B cell (primary cell): Measurements from ENCODE around the gene LEMD1. TPM values are rescaled to one million over a fixed set of nuclear protein-coding genes. Genes with fewer than 3 reads are reported as not detected.

ENCODE experiments used
- ATAC-seq: fragments of 200-7000 bp; cut with Tn5 transposase; one replicate; pipeline ENCODE4 v1.10.0; 2021; ENCODE audit warnings: low read depth, mild to moderate bottlenecking, moderate number of reproducible peaks, moderate library complexity
- CTCF ChIA-PET: fragments of 350-600 bp; sonication (Branson Sonifier 250); formaldehyde crosslinking; loops from one replicate; lab custom pipeline; 2021; ENCODE audit warnings: antibody characterized with exemption, inconsistent platforms; lab: Charles Lee
- POLR2A ChIA-PET: fragments of 350-600 bp; sonication (Branson Sonifier 250); formaldehyde crosslinking; loops from one replicate; lab custom pipeline; 2021; ENCODE audit warnings: antibody characterized with exemption; lab: Charles Lee
- DNase-seq: peaks from one replicate; pipeline ENCODE4 v3.0.0; 2013
- H2AFZ ChIP-seq: 2 replicates; pipeline ENCODE4 v1.6.1; 2012; ENCODE audit warnings: mild to moderate bottlenecking, low read depth, low read length; ENCODE audit not compliant: insufficient read depth, poor library complexity, severe bottlenecking
- H3K27ac ChIP-seq, 2 donors: 1 replicate in 1 of 2; 2 replicates in 1 of 2; pipeline ENCODE4 v1.5.1; 2012 to 2013; ENCODE audit warnings: low read length in 2 of 2, mild to moderate bottlenecking in 2 of 2, moderate library complexity in 1 of 2
- H3K27me3 ChIP-seq, 4 experiments: fragments of 200-600 bp in 1 of 4; sonication (generic) in 1 of 4; replicated peaks in 1 of 4; 1 replicate in 2 of 4; 2 replicates in 2 of 4; pipeline versions ENCODE4 v1.6.1 to v1.7.0; 2013 to 2016; ENCODE audit warnings: low read length in 3 of 4, mild to moderate bottlenecking in 2 of 4, mixed read lengths in 1 of 4, moderate library complexity in 1 of 4; ENCODE audit not compliant: insufficient read depth in 4 of 4, control insufficient read depth in 3 of 4; ENCODE audit errors: control extremely low read depth in 1 of 4
- H3K36me3 ChIP-seq, 2 experiments: replicated peaks in 1 of 2; 1 replicate in 1 of 2; 2 replicates in 1 of 2; pipeline versions ENCODE4 v1.6.1 to v1.7.1; 2013; ENCODE audit warnings: low read length in 1 of 2; ENCODE audit not compliant: insufficient read depth in 2 of 2, control insufficient read depth in 1 of 2; ENCODE audit errors: control extremely low read depth in 1 of 2, extremely low read depth in 1 of 2
- H3K4me1 ChIP-seq, 2 donors: fragments of 200-600 bp in 1 of 2; sonication (generic) in 1 of 2; 1 replicate in 1 of 2; 2 replicates in 1 of 2; pipeline versions ENCODE4 v1.5.1 to v1.6.1; 2013 to 2017; ENCODE audit warnings: low read length in 2 of 2; ENCODE audit not compliant: control insufficient read depth in 2 of 2, insufficient read depth in 2 of 2
- H3K4me2 ChIP-seq: replicated peaks from 2 replicates; pipeline ENCODE3; 2012; ENCODE audit warnings: mild to moderate bottlenecking, low read depth, low read length; ENCODE audit not compliant: poor library complexity, severe bottlenecking
- H3K4me3 ChIP-seq, 5 experiments: fragments of 200-600 bp in 1 of 5; sonication (generic) in 1 of 5; 1 replicate in 3 of 5; 2 replicates in 2 of 5; pipeline versions ENCODE4 v1.5.1 to v1.7.0; 2011 to 2016; ENCODE audit warnings: low read length in 4 of 5, mild to moderate bottlenecking in 4 of 5, low read depth in 2 of 5, control low read depth in 1 of 5, moderate library complexity in 1 of 5; ENCODE audit not compliant: insufficient read depth in 1 of 5; ENCODE audit errors: control extremely low read depth in 1 of 5, extremely low read depth in 1 of 5
- H3K79me2 ChIP-seq: fragments of 200-600 bp; sonication (generic); one replicate; pipeline ENCODE4 v1.6.0; 2016; ENCODE audit warnings: low read length; ENCODE audit not compliant: control insufficient read depth, insufficient read depth
- H3K9ac ChIP-seq: fragments of 200-600 bp; sonication (generic); 2 replicates; pipeline ENCODE4 v1.6.1; 2017; ENCODE audit warnings: mild to moderate bottlenecking, low read length, moderate library complexity
- H3K9me3 ChIP-seq, 3 donors: one replicate each; pipeline versions ENCODE4 v1.6.1 to v1.7.1; 2013; ENCODE audit warnings: low read length in 2 of 3; ENCODE audit not compliant: control insufficient read depth in 2 of 3, insufficient read depth in 1 of 3; ENCODE audit errors: control extremely low read depth in 1 of 3
- H4K20me1 ChIP-seq: 2 replicates; pipeline ENCODE4 v1.6.0; 2012; ENCODE audit warnings: mild to moderate bottlenecking, low read length; ENCODE audit not compliant: insufficient read depth, control insufficient read depth, poor library complexity, severe bottlenecking
- H3K27ac Mint-ChIP-seq: one replicate; pipeline ENCODE4 v1.8.0; 2021; ENCODE audit warnings: mixed read lengths
- H3K27me3 Mint-ChIP-seq: one replicate; pipeline ENCODE4 v1.8.0; 2021; ENCODE audit warnings: mixed read lengths
- H3K4me1 Mint-ChIP-seq: one replicate; pipeline ENCODE4 v1.8.0; 2021; ENCODE audit warnings: mixed read lengths
- H3K4me3 Mint-ChIP-seq: one replicate; pipeline ENCODE4 v1.8.0; 2021; ENCODE audit warnings: mixed read lengths
- H3K9me3 Mint-ChIP-seq: one replicate; pipeline ENCODE4 v1.8.0; 2022; ENCODE audit warnings: mixed read lengths; ENCODE audit not compliant: insufficient read depth
- EZH2 ChIP-seq: IDR thresholded peaks from 2 replicates; pipeline ENCODE4 v1.6.1; 2012; ENCODE audit warnings: borderline replicate concordance, low read depth, mild to moderate bottlenecking, moderate library complexity, low read length; ENCODE audit not compliant: insufficient read depth, poor library complexity, severe bottlenecking
- WGBS: methylation state at CpG from one replicate; pipeline ENCODE4 v1.1.5; 2013; ENCODE audit warnings: missing lambda C conversion rate; ENCODE audit not compliant: insufficient coverage; 5-methylcytosine and 5-hydroxymethylcytosine counted together
- intact Hi-C: fragments of 100-400 bp; cut with micrococcal nuclease; formaldehyde crosslinking; loops from one replicate; pipeline ENCODE4 v1.10.0; 2022
- polyA plus RNA-seq: library from polyadenylated mRNA; depleted of rRNA; stranded (reverse); fragments of >200 nt; gene quantifications from 2 replicates; pipeline ENCODE4 v1.2.3, GENCODE V29; 2012
- total RNA-seq, 2 donors: library from RNA; stranded (reverse); fragments of 120-200 nt in 1 of 2; gene quantifications; 1 replicate in 1 of 2; 2 replicates in 1 of 2; pipeline versions ENCODE4 v1.2.3 to v1.2.4, GENCODE V29; 2013 to 2022
- TF ChIP-seq, protein P1 (sequence below): fragments of 200-600 bp; IDR thresholded peaks from one replicate; pipeline ENCODE4 v1.8.0; 2022; ENCODE audit warnings: antibody characterized with exemption, mild to moderate bottlenecking

The LEMD1 gene
- total and polyA plus RNA-seq, 2 donors (not counting 1 experiment from before 2014, with no cell fraction given) = 0.57 TPM; not detected in 1

DNA sequence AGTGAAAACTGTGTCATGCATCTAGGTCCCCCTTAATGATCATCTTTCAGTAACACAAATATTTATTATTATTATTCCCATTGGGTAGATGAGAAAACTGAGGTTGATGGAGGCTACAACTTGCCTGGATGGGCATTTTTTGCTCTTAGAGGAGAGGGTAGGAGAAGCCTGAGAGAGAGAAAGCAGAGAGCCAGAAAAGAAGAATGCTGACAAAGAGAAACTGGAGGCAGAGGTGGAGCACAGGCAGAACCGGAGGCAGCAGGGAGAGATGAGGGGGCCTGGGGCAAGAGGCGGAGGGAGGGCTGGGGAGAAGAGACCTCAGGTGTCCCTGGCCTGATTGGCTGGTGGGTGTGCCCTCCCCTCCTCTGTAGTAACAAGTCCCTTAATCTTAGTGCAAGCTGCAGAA lies 29.9 kb upstream of the LEMD1 start:
- Histone ChIP-seq H3K4me1 (peaks cover 22 to 23% of the 10 kb centered on the region in 2 donors), H3K9ac (no peak overlapping the region), H2AFZ (no peak overlapping the region), H3K4me2 (no peak overlapping the region), H3K27me3 (peaks cover 0 to 73% (median 43%) of the 10 kb centered on the region in 4 experiments), H3K4me3 (no peak overlapping the region), H3K27ac (no peak overlapping the region), H3K79me2 (no peaks in the 10 kb centered on the region), H4K20me1 (no peaks in the 10 kb centered on the region), H3K9me3 (peaks cover 0 to 15% (median 0%) of the 10 kb centered on the region in 3 donors), H3K36me3 (no peaks in the 10 kb centered on the region)
- H3K9me3 Mint-ChIP-seq = no peaks in the 10 kb centered on the region
- 80% methylated on average over 2 of the region's 2 CpGs for WGBS
- no peak for ATAC-seq
- H3K4me1 Mint-ChIP-seq = peaks cover 15% of the 10 kb centered on the region
- intact Hi-C loops = no loop called here
- TF ChIP-seq, protein P1, sequence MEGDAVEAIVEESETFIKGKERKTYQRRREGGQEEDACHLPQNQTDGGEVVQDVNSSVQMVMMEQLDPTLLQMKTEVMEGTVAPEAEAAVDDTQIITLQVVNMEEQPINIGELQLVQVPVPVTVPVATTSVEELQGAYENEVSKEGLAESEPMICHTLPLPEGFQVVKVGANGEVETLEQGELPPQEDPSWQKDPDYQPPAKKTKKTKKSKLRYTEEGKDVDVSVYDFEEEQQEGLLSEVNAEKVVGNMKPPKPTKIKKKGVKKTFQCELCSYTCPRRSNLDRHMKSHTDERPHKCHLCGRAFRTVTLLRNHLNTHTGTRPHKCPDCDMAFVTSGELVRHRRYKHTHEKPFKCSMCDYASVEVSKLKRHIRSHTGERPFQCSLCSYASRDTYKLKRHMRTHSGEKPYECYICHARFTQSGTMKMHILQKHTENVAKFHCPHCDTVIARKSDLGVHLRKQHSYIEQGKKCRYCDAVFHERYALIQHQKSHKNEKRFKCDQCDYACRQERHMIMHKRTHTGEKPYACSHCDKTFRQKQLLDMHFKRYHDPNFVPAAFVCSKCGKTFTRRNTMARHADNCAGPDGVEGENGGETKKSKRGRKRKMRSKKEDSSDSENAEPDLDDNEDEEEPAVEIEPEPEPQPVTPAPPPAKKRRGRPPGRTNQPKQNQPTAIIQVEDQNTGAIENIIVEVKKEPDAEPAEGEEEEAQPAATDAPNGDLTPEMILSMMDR = no peak
- TF ChIP-seq EZH2 = no peak
- ChIA-PET POLR2A (no interaction called here), CTCF (interaction anchor here (2.1 kb wide), 1 partner anchor 34 kb away, joined by 6 read pairs; no protein-coding TSS in a partner anchor)
- DNase-seq = no peak
- H3K27me3 Mint-ChIP-seq = peaks cover 43% of the 10 kb centered on the region
- no peak overlapping the region for H3K27ac Mint-ChIP-seq
- H3K4me3 Mint-ChIP-seq = no peak overlapping the region

DNA sequence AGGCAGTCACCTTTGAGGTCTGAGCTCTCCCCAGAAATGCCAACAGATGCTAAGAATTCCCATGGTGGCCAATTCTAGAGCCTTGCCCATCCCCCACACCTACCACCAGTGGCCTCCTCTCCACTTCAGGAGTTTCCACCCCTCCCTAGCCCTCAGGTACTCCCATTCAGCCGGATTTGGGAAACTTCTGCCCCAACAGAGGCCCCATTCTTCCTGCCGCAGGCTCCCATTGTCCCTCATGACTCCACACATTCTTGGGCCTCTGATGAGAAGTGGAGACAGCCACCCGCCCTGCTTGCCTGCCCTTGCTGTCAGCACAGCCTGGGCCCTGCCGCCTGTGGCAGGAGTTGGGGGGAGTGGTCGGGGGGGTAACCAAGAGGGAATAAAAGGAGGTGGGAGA lies 29.3 kb upstream of the LEMD1 start:
- Mint-ChIP-seq H3K27ac (no peak overlapping the region), H3K4me3 (no peak overlapping the region), H3K27me3 (peaks cover 40% of the 10 kb centered on the region), H3K9me3 (no peaks in the 10 kb centered on the region), H3K4me1 (peaks cover 10% of the 10 kb centered on the region)
- ATAC-seq = no peak
- intact Hi-C loops = no loop called here
- Histone ChIP-seq H4K20me1 (no peaks in the 10 kb centered on the region), H3K79me2 (no peaks in the 10 kb centered on the region), H3K4me3 (no peak overlapping the region), H3K9ac (no peak overlapping the region), H3K9me3 (peaks cover 0 to 12% (median 0%) of the 10 kb centered on the region in 3 donors), H3K4me1 (peaks cover 16 to 18% of the 10 kb centered on the region in 2 donors), H3K27me3 (peaks cover 0 to 68% (median 39%) of the 10 kb centered on the region in 4 experiments), H2AFZ (no peak overlapping the region), H3K36me3 (no peaks in the 10 kb centered on the region), H3K27ac (no peak overlapping the region), H3K4me2 (no peak overlapping the region)
- TF ChIP-seq, protein P1 = no peak
- TF ChIP-seq EZH2 = no peak
- no peak for DNase-seq
- WGBS = 60% methylated on average over 3 of the region's 5 CpGs
- POLR2A ChIA-PET = no interaction called here
- CTCF ChIA-PET = no interaction called here
